Erythroblast (primary cell): ENCODE results near the gene TRIML2.

Source experiments
- DNase-seq, 2 experiments: peaks; one replicate each; lab custom pipeline; 2025; lab: John Stamatoyannopoulos, UW
- GATA1 ChIP-seq: IDR thresholded peaks from 2 replicates; pipeline ENCODE4 v1.6.1; 2011; ENCODE audit warnings: low read depth, mild to moderate bottlenecking, control low read depth, low read length, moderate library complexity
- POLR2A ChIP-seq: IDR thresholded peaks from 2 replicates; pipeline ENCODE4 v1.6.1; 2011; ENCODE audit warnings: mild to moderate bottlenecking, low read length

TRIML2 gene

DNA sequence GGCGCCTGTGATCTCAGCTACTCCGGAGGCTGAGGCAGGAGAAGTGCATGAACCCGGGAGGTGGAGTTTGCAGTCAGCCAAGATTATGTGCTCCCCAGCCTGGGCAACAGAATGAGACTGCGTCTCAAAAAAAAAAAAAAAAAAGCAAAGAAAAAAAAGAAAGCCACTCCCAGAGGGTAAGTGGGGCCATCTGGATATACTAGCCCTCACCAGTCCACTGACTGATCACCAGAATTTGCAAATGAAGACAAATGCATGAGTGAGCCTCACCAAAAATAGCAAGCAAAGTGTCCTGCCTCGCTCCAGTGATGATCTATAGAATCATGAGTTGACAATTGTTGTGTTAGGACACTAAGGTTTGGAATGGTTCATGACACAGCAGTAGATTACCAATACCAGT is 66.2 kb downstream of the TRIML2 start:
- no peak for DNase-seq
- no peak for TF ChIP-seq GATA1
- no peak for TF ChIP-seq POLR2A

DNA sequence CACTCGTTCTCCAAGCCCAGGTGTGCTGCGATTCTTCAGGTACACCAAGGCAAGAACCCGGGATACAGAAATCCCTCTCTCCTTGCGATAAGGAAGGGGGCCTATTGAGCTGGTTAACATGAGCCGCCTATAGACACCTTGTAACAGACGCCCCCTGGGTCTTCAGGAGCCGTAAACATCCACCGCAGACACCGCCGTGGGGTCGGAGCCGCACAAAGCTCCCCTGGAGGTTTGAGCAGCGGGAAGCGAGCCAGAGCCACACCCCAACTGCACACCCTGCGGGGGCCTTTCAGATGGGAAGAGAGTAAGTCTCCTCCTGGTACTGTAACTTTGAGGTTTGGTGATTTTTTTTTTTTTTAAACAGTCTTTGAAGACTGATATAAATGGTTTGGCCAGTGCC is 67.2 kb downstream of the TRIML2 start:
- TF ChIP-seq POLR2A (no peak), GATA1 (no peak)

DNA sequence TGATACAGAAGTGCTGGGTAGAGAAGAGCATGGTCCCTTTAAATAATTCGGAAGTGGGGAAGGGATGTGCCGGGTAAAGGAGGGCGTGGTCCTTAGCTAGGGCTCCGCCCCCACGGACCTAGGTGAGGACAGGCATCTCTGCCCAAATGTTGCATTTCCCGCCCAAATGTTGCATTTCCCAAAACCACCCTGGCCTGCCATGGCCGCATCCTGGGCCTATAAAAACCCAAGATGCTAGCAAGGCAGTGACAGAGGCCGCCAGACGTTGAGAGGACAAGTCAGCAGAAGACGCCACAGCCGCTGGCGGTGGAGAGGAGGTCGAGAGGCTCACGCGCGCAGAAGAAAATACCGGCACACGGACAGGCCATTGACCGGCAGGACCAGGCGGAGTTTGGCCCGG is 67.7 kb downstream of the TRIML2 start:
- TF ChIP-seq POLR2A, result no peak
- no peak for TF ChIP-seq GATA1
- DNase-seq, result no peak

More for the DNA sequence above, 67.2 kb downstream of the TRIML2 start:
- no peak for DNase-seq
